Naive thymus-derived CD4-positive, alpha-beta T cell (primary cell): ENCODE results near the gene ECHDC3. TPM values are rescaled to one million over a fixed set of nuclear protein-coding genes. Genes with fewer than 3 reads are reported as not detected.

ENCODE experiments used
- ATAC-seq: fragments of 150-1000 bp; cut with Tn5 transposase; 2 replicates; pipeline ENCODE4 v1.10.0; 2021; ENCODE audit warnings: mild to moderate bottlenecking, moderate library complexity
- CTCF ChIA-PET: fragments of 350-600 bp; sonication (Branson Sonifier 250); formaldehyde crosslinking; loops from one replicate; lab custom pipeline; 2021; ENCODE audit warnings: antibody characterized with exemption; lab: Charles Lee
- POLR2A ChIA-PET: fragments of 350-600 bp; sonication (Branson Sonifier 250); formaldehyde crosslinking; loops from one replicate; lab custom pipeline; 2021; ENCODE audit warnings: antibody characterized with exemption, inconsistent platforms; lab: Charles Lee
- DNase-seq, 9 donors: peaks; one replicate each; pipeline versions ENCODE4 v3.0.0 to v3.0.0-alpha.2; 2020 to 2022; ENCODE audit warnings: mixed read lengths in 1 of 9
- H3K27ac ChIP-seq: one replicate; pipeline ENCODE4 v1.7.0; 2013; ENCODE audit warnings: mild to moderate bottlenecking, low read depth, low read length, moderate library complexity
- H3K27me3 ChIP-seq, 2 donors: one replicate each; pipeline ENCODE4 v1.7.0; 2013; ENCODE audit warnings: low read length in 2 of 2, mild to moderate bottlenecking in 2 of 2, moderate library complexity in 2 of 2; ENCODE audit not compliant: control insufficient read depth in 2 of 2, insufficient read depth in 2 of 2
- H3K36me3 ChIP-seq, 3 experiments: 1 replicate in 2 of 3; 2 replicates in 1 of 3; pipeline ENCODE4 v1.7.0; 2013; ENCODE audit warnings: low read length in 3 of 3, mild to moderate bottlenecking in 3 of 3, moderate library complexity in 1 of 3; ENCODE audit not compliant: insufficient read depth in 3 of 3, control insufficient read depth in 2 of 3
- H3K4me1 ChIP-seq, 2 donors: one replicate each; pipeline ENCODE4 v1.7.0; 2013; ENCODE audit warnings: low read length in 2 of 2, mild to moderate bottlenecking in 2 of 2, moderate library complexity in 1 of 2; ENCODE audit not compliant: control insufficient read depth in 2 of 2, insufficient read depth in 2 of 2
- H3K4me3 ChIP-seq: 2 replicates; pipeline ENCODE4 v1.7.0; 2013; ENCODE audit warnings: mild to moderate bottlenecking, low read length
- H3K9me3 ChIP-seq, 3 experiments: 1 replicate in 2 of 3; 2 replicates in 1 of 3; pipeline ENCODE4 v1.7.0; 2013; ENCODE audit warnings: low read length in 3 of 3; ENCODE audit not compliant: control insufficient read depth in 2 of 3
- H3K27ac Mint-ChIP-seq, 9 donors: one replicate each; pipeline ENCODE4 v1.8.0; 2020 to 2022; ENCODE audit warnings: mixed read lengths in 9 of 9, mild to moderate bottlenecking in 8 of 9, moderate library complexity in 5 of 9, inconsistent platforms in 2 of 9
- H3K27me3 Mint-ChIP-seq, 5 donors: one replicate each; pipeline ENCODE4 v1.8.0; 2021 to 2022; ENCODE audit warnings: mixed read lengths in 5 of 5, mild to moderate bottlenecking in 1 of 5
- H3K36me3 Mint-ChIP-seq, 5 donors: one replicate each; pipeline ENCODE4 v1.8.0; 2020 to 2022; ENCODE audit warnings: mixed read lengths in 5 of 5, mild to moderate bottlenecking in 3 of 5, inconsistent platforms in 1 of 5
- H3K4me1 Mint-ChIP-seq, 7 donors: one replicate each; pipeline ENCODE4 v1.8.0; 2020 to 2022; ENCODE audit warnings: mixed read lengths in 7 of 7, mild to moderate bottlenecking in 3 of 7, inconsistent platforms in 1 of 7
- H3K4me3 Mint-ChIP-seq, 10 donors: one replicate each; pipeline ENCODE4 v1.8.0; 2020 to 2022; ENCODE audit warnings: mild to moderate bottlenecking in 10 of 10, mixed read lengths in 10 of 10, moderate library complexity in 6 of 10, inconsistent platforms in 2 of 10
- H3K9me3 Mint-ChIP-seq, 11 donors: one replicate each; pipeline ENCODE4 v1.8.0; 2020 to 2022; ENCODE audit warnings: mixed read lengths in 11 of 11, mild to moderate bottlenecking in 4 of 11, inconsistent platforms in 1 of 11, moderate library complexity in 1 of 11
- intact Hi-C, 2 donors: fragments of 100-400 bp; cut with micrococcal nuclease; formaldehyde crosslinking; loops; one replicate each; pipeline ENCODE4 v1.15.1; 2023
- polyA plus RNA-seq, 2 donors: library from polyadenylated mRNA; unstranded; fragments of 300-500 nt; fragmentation: Illumina TruSeq; gene quantifications; one replicate each; pipeline ENCODE4 v1.2.3, GENCODE V29; 2021
- total RNA-seq, 6 experiments: library from RNA in 5 of 6; stranded (reverse) in 5 of 6; gene quantifications; 1 replicate in 5 of 6; 2 replicates in 1 of 6; pipeline ENCODE4 v1.2.3 and lab custom pipeline; 2021 to 2026

The ECHDC3 gene
- total and polyA plus RNA-seq, 7 experiments from 2014 or later = 0.36 to 2.5 (median 0.57) TPM; not detected in 3

DNA sequence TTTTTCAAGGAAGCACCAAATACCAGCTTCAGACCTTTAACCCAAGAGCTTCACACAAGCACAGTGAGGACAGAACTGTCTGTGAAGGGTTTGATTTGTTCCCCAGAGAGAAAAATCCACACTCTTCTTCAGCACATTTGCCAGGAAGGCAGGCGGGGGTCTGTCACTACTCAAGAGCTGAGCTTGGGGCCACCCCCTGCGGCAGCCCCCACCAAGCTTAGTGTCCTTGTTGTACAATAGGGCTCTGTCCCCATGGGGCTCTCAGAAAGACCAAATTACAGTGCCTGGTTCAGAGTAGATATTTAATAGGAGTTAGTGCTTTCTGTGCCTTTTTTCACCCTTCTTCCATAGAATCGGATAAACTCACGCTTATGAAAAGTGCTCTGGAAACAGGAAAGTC is 12.4 kb downstream of the ECHDC3 start:
- peaks cover 5 to 9% (median 6%) of the 10 kb centered on the region in 7 donors for H3K4me1 Mint-ChIP-seq
- intact Hi-C loops = no loop called here
- POLR2A ChIA-PET = no interaction called here

DNA sequence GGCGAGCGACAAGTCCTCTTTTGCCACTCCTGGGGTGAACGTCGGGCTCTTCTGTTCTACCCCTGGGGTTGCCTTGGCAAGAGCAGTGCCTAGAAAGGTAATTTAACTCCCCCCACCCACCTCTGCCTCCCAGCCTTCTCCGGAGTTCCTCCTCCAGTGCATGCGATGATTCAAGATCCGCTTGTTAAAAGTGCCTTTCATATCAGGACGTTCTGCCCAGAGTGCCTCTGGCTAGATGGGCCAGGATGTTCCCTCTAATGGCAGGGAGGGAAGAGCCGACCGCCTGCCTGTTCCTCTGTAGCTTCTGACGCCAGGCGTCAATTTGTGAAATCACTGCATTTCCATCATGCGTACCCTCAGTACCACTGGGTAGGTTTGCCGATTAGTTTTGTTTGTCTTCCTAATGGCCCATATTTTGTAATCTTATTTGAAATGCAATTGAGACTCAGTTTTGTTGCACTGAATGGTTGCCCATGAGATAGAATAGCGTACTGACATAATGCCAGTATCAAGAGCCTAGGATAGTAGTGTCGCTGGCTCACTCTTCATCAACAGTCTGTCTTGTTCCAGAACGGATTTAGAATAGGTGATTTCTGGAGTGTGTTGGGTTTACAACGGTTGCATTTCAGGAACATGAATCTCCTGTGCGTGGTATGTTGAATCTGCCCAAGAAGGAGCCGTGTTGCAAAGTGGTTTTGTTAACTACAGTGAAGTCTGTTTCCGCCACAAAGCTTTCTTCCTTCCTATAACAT is 13.5 kb downstream of the ECHDC3 start:
- peak overlapping the region in 1 of 9 donors; percentile 77 for H3K27ac Mint-ChIP-seq
- peaks cover 0 to 15% (median 0%) of the 10 kb centered on the region in 5 donors for H3K36me3 Mint-ChIP-seq
- CTCF ChIA-PET = interaction anchor here (1.7 to 6.2 kb wide), 4 partner anchors 30 to 241 kb away, joined by 9 to 89 read pairs (median 42); no protein-coding TSS in a partner anchor
- H3K4me3 ChIP-seq = no peak overlapping the region
- H3K4me3 Mint-ChIP-seq = no peak overlapping the region
- POLR2A ChIA-PET = no interaction called here
- H3K4me1 Mint-ChIP-seq = peaks cover 5 to 6% (median 5%) of the 10 kb centered on the region in 7 donors
- no peaks in the 10 kb centered on the region for H3K36me3 ChIP-seq
- H3K27me3 Mint-ChIP-seq = peaks cover 0 to 8% (median 0%) of the 10 kb centered on the region in 5 donors
- H3K9me3 ChIP-seq = no peaks in the 10 kb centered on the region
- peaks cover 0 to 6% of the 10 kb centered on the region in 2 donors for H3K4me1 ChIP-seq
- ATAC-seq (no peak), DNase-seq (no peak)
- intact Hi-C loops = no loop called here
- H3K27me3 ChIP-seq = no peaks in the 10 kb centered on the region
- H3K9me3 Mint-ChIP-seq = no peaks in the 10 kb centered on the region
- no peak overlapping the region for H3K27ac ChIP-seq

More for the DNA sequence above, 12.4 kb downstream of the ECHDC3 start:
- H3K9me3 ChIP-seq = no peaks in the 10 kb centered on the region
- H3K36me3 ChIP-seq = no peaks in the 10 kb centered on the region
- Mint-ChIP-seq H3K36me3 (peaks cover 0 to 23% (median 0%) of the 10 kb centered on the region in 5 donors), H3K27me3 (peaks cover 0 to 8% (median 0%) of the 10 kb centered on the region in 5 donors), H3K9me3 (no peaks in the 10 kb centered on the region), H3K4me3 (no peak overlapping the region), H3K27ac (no peak overlapping the region)
- no peak for ATAC-seq
- CTCF ChIA-PET = interaction anchor here (0.6 to 1.7 kb wide), 3 partner anchors 46 to 240 kb away, joined by 3 to 9 read pairs (median 3); no protein-coding TSS in a partner anchor
- DNase-seq = no peak
- no peak overlapping the region for H3K27ac ChIP-seq
- peaks cover 0 to 6% of the 10 kb centered on the region in 2 donors for H3K4me1 ChIP-seq
- no peaks in the 10 kb centered on the region for H3K27me3 ChIP-seq
- H3K4me3 ChIP-seq = no peak overlapping the region

DNA sequence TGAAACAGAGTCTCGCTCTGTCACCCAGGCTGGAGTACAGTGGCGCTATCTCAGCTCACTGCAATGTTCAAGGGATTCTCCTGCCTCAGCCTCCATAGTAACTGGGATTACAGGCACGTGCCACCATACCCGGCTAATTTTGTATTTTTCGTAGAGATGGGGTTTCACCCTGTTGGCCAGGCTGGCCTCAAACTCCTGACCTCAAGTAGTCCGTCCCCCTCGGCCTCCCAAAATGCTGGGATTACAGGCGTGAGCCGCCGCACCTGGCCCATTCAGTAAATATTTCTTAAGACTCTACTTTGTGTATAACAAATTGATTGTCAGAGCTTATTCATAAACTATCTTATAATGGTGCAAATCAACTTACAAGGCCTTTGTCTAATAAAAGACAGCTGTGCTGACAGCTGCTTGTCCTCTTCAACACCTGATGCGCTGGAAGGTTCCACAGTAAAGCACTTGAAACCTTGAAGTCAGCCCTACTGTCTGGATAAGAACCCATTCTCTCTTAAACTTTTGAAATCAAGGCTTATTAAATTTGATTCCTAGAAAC is 14.7 kb downstream of the ECHDC3 start:
- H3K27ac ChIP-seq = no peak overlapping the region
- ChIA-PET CTCF (interaction anchor here (0.6 to 6.2 kb wide), 11 partner anchors 9 to 388 kb away, joined by 3 to 89 read pairs (median 6); no protein-coding TSS in a partner anchor), POLR2A (no interaction called here)
- H3K4me1 Mint-ChIP-seq = peaks cover 4 to 6% (median 5%) of the 10 kb centered on the region in 7 donors
- no peaks in the 10 kb centered on the region for H3K36me3 ChIP-seq
- no peaks in the 10 kb centered on the region for H3K9me3 ChIP-seq
- H3K36me3 Mint-ChIP-seq = peaks cover 0 to 17% (median 6%) of the 10 kb centered on the region in 5 donors
- DNase-seq = no peak
- H3K27me3 ChIP-seq = no peaks in the 10 kb centered on the region
- peaks cover 0 to 8% (median 0%) of the 10 kb centered on the region in 5 donors for H3K27me3 Mint-ChIP-seq
- H3K4me1 ChIP-seq = peaks cover 0 to 6% of the 10 kb centered on the region in 2 donors
- intact Hi-C loops = no loop called here
- no peaks in the 10 kb centered on the region for H3K9me3 Mint-ChIP-seq
- H3K27ac Mint-ChIP-seq = no peak overlapping the region
- no peak overlapping the region for H3K4me3 Mint-ChIP-seq
- H3K4me3 ChIP-seq = no peak overlapping the region
- no peak for ATAC-seq

DNA sequence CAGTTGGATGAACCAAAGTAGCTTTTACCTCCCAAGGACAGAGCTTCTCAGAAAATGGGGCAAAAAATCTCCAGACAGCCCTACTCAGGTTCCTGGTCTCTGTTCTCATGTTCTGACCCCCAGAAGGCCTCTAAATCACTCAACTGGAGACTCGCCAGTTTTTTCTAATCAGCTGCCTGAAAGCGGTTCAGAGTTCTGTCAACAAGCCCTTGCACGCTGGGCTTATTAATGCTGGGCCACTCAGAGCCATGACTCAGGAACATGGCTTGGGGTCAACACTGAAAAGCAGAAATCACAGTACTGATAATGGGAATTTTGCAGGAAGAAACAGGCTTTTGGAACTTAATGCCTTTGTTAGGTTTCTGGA is 15.3 kb downstream of the ECHDC3 start:
- no peak for DNase-seq
- H3K36me3 ChIP-seq = no peaks in the 10 kb centered on the region
- Mint-ChIP-seq H3K36me3 (peaks cover 0 to 20% (median 8%) of the 10 kb centered on the region in 5 donors), H3K4me3 (no peak overlapping the region), H3K27me3 (peaks cover 0 to 8% (median 0%) of the 10 kb centered on the region in 5 donors), H3K4me1 (peaks cover 4 to 6% (median 5%) of the 10 kb centered on the region in 7 donors), H3K9me3 (peaks cover 0 to 2% (median 0%) of the 10 kb centered on the region in 11 donors), H3K27ac (peak overlapping the region in 2 of 9 donors; percentile 26 to 60)
- no peak overlapping the region for H3K4me3 ChIP-seq
- no peak overlapping the region for H3K27ac ChIP-seq
- intact Hi-C loops = no loop called here
- peaks cover 0 to 6% of the 10 kb centered on the region in 2 donors for H3K4me1 ChIP-seq
- ATAC-seq = no peak
- ChIA-PET POLR2A (interaction anchor here (0.9 kb wide), 1 partner anchor 73 kb away, joined by 3 read pairs; no protein-coding TSS in a partner anchor), CTCF (interaction anchor here (0.6 to 6.2 kb wide), 16 partner anchors 8 to 1076 kb away, joined by 3 to 89 read pairs (median 3); no protein-coding TSS in a partner anchor)
- no peaks in the 10 kb centered on the region for H3K9me3 ChIP-seq
- H3K27me3 ChIP-seq = no peaks in the 10 kb centered on the region

DNA sequence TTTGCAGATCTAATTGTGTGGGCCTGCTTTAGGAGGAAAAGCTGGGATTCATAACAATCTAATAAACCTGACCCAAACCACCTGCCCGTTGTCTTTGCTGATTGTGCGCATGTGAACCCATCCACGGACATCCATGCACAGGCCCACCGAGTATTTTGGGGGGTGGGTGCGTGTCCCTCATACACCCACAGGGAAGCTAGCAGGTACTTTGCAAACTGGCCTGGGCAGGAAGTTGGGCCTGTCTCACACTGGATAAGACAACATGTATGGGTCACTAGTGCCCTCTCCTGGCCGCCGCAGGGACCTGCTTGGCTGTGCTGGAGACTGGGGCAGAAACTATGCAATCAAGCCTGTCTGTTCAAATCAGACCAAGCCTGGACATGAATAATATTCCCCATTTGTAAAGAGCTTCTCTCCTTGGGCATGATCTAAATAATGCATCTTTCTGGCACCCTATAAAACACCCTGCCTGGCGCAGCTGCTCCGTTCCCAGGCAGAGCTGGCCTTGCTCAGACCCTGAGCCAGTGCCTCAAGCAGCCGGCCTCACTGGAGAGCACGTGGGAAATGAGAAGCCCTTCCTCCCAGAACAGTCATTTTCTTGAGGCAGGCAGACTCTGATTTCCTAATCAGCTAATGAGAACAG is 15.8 kb downstream of the ECHDC3 start:
- Mint-ChIP-seq H3K9me3 (peaks cover 0 to 2% (median 0%) of the 10 kb centered on the region in 11 donors), H3K27me3 (peaks cover 0 to 8% (median 0%) of the 10 kb centered on the region in 5 donors), H3K4me3 (no peak overlapping the region), H3K4me1 (peaks cover 4 to 6% (median 5%) of the 10 kb centered on the region in 7 donors), H3K27ac (peak overlapping the region in 4 of 9 donors; percentile 26 to 77 (median 54)), H3K36me3 (peaks cover 0 to 20% (median 9%) of the 10 kb centered on the region in 5 donors)
- intact Hi-C loops = loop anchor here (1.0 to 2.0 kb wide), 4 partner anchors 33 to 243 kb away; no protein-coding TSS in a partner anchor
- Histone ChIP-seq H3K27ac (no peak overlapping the region), H3K4me3 (no peak overlapping the region), H3K9me3 (no peaks in the 10 kb centered on the region), H3K27me3 (no peaks in the 10 kb centered on the region), H3K4me1 (peaks cover 0 to 6% of the 10 kb centered on the region in 2 donors), H3K36me3 (no peaks in the 10 kb centered on the region)
- ChIA-PET POLR2A (interaction anchor here (0.9 kb wide), 1 partner anchor 73 kb away, joined by 3 read pairs; no protein-coding TSS in a partner anchor), CTCF (interaction anchor here (0.5 to 6.2 kb wide), 19 partner anchors 10 to 1239 kb away, joined by 3 to 89 read pairs (median 3); no protein-coding TSS in a partner anchor)
- ATAC-seq (peak; percentile 95), DNase-seq (peak; percentile 66 to 86 (median 79))
